ENCODE results near the gene TSPAN18.

GRCh38 chr11:44957040-44957515 is 230.3 kb downstream of the TSPAN18 start:
- TF ChIP-seq POLR2A (IDR thresholded peaks at IDR 0.05) = no peak
- TF ChIP-seq, protein P1, sequence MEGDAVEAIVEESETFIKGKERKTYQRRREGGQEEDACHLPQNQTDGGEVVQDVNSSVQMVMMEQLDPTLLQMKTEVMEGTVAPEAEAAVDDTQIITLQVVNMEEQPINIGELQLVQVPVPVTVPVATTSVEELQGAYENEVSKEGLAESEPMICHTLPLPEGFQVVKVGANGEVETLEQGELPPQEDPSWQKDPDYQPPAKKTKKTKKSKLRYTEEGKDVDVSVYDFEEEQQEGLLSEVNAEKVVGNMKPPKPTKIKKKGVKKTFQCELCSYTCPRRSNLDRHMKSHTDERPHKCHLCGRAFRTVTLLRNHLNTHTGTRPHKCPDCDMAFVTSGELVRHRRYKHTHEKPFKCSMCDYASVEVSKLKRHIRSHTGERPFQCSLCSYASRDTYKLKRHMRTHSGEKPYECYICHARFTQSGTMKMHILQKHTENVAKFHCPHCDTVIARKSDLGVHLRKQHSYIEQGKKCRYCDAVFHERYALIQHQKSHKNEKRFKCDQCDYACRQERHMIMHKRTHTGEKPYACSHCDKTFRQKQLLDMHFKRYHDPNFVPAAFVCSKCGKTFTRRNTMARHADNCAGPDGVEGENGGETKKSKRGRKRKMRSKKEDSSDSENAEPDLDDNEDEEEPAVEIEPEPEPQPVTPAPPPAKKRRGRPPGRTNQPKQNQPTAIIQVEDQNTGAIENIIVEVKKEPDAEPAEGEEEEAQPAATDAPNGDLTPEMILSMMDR (IDR thresholded peaks at IDR 0.05) = peak in 1 of 4 experiments; percentile 13

All from gastroesophageal sphincter (tissue), 3 donors.